Left lobe of liver (tissue), 2 donors: ENCODE measurements around the gene SSMEM1. TPM values are rescaled to one million over a fixed set of nuclear protein-coding genes. Genes with fewer than 3 reads are reported as not detected.
"Not testable (repeated sequence)": the region's sequence is repeated elsewhere in the genome, so short reads cannot be mapped to it uniquely, and the experiment has no call there.

Experiments
- ATAC-seq: fragments of 200-7000 bp; cut with Tn5 transposase; one replicate; pipeline ENCODE4 v1.9.1; 2020; ENCODE audit warnings: mild to moderate bottlenecking, moderate library complexity
- DNase-seq: peaks from one replicate; pipeline ENCODE4 v3.0.0-alpha.2; 2020; ENCODE audit warnings: low spot score
- total RNA-seq: library from RNA; stranded (reverse); gene quantifications from one replicate; pipeline ENCODE4 v1.2.1, GENCODE V29; 2021
- donor health status: DM: no; HTN: no; CAD: no; lungs with moderate emphysema.
- donor health status: DM: no; HTN: yes; CAD: no.

SSMEM1 gene
- total RNA-seq, 1 donor from 2014 or later = not detected

GRCh38 chr7:130243486-130243885 lies 35.8 kb downstream of the SSMEM1 start:
- ATAC-seq, DNase-seq: not testable (repeated sequence)

GRCh38 chr7:130246491-130246890 lies 38.8 kb downstream of the SSMEM1 start:
- not testable (repeated sequence) for DNase-seq, ATAC-seq

GRCh38 chr7:130248842-130249241 lies 41.2 kb downstream of the SSMEM1 start:
- not testable (repeated sequence) for ATAC-seq, DNase-seq

- not testable (repeated sequence) for ATAC-seq, DNase-seq
These were observed 42.0 kb downstream of the SSMEM1 start for GRCh38 chr7:130249626-130250025.

- no peak for ATAC-seq
- no peak for DNase-seq
These were observed 46.9 kb downstream of the SSMEM1 start for GRCh38 chr7:130254555-130254954.

GRCh38 chr7:130256704-130257103 lies 49.0 kb downstream of the SSMEM1 start:
- DNase-seq = no peak
- ATAC-seq = no peak

- no peak for ATAC-seq
- no peak for DNase-seq
These were observed 50.9 kb downstream of the SSMEM1 start for GRCh38 chr7:130258494-130259078.

- no peak for DNase-seq
- no peak for ATAC-seq
These were observed 54.8 kb downstream of the SSMEM1 start for GRCh38 chr7:130262448-130262847.

GRCh38 chr7:130263130-130263529 lies 55.5 kb downstream of the SSMEM1 start:
- ATAC-seq (no peak), DNase-seq (no peak)

Other genes with a start within 250 kb of the SSMEM1 start
- gene ZC3HC1, start 156.5 kb upstream of the SSMEM1 start, total RNA-seq = 9.0 TPM
- gene KLHDC10, start 137.3 kb upstream of the SSMEM1 start, total RNA-seq = 35.3 TPM
- gene TMEM209, start 2.5 kb upstream of the SSMEM1 start, total RNA-seq = 7.5 TPM
- gene CPA2, start 59.0 kb downstream of the SSMEM1 start, total RNA-seq = 1.9 TPM
- not detected for gene CPA4, start 85.3 kb downstream of the SSMEM1 start, total RNA-seq
- not detected for gene CPA5, start 137.0 kb downstream of the SSMEM1 start, total RNA-seq
- gene CPA1, start 172.6 kb downstream of the SSMEM1 start, total RNA-seq = 16.8 TPM
- 3.5 TPM for gene CEP41, start 233.2 kb downstream of the SSMEM1 start, total RNA-seq